ENCODE data around the gene CALD1.
"Not testable (repeated sequence)": the region's sequence is repeated elsewhere in the genome, so short reads cannot be mapped to it uniquely, and the experiment has no call there.

The CALD1 gene

GRCh38 chr7:134948736-134949135, 169.3 kb downstream of the CALD1 start:
- Mint-ChIP-seq H3K4me1 (ENCODE audit: low read depth) (peaks cover 16% of the 10 kb centered on the region), H3K9me3 (ENCODE audit: low read depth) (no peaks in the 10 kb centered on the region), H3K27me3 (no peaks in the 10 kb centered on the region), H3K4me3 (no peak overlapping the region), H3K27ac (no peak overlapping the region), H3K36me3 (no peaks in the 10 kb centered on the region)

GRCh38 chr7:134949171-134949570, 169.7 kb downstream of the CALD1 start:
- H3K36me3 Mint-ChIP-seq = no peaks in the 10 kb centered on the region
- H3K27ac Mint-ChIP-seq = no peak overlapping the region
- H3K9me3 Mint-ChIP-seq (ENCODE audit: low read depth) = no peaks in the 10 kb centered on the region
- no peaks in the 10 kb centered on the region for H3K27me3 Mint-ChIP-seq
- peaks cover 16% of the 10 kb centered on the region for H3K4me1 Mint-ChIP-seq (ENCODE audit: low read depth)
- no peak overlapping the region for H3K4me3 Mint-ChIP-seq

GRCh38 chr7:134954197-134955082, 175.0 kb downstream of the CALD1 start:
- Mint-ChIP-seq H3K27ac (no peak overlapping the region), H3K27me3 (no peaks in the 10 kb centered on the region)

GRCh38 chr7:134957005-134957404, 177.6 kb downstream of the CALD1 start:
- Mint-ChIP-seq H3K36me3 (no peaks in the 10 kb centered on the region), H3K4me3 (no peak overlapping the region), H3K9me3 (ENCODE audit: low read depth) (no peaks in the 10 kb centered on the region), H3K27ac (no peak overlapping the region), H3K4me1 (ENCODE audit: low read depth) (no peaks in the 10 kb centered on the region), H3K27me3 (no peaks in the 10 kb centered on the region)

More at GRCh38 chr7:134954197-134955082, 175.0 kb downstream of the CALD1 start:
- H3K36me3 Mint-ChIP-seq = no peaks in the 10 kb centered on the region
- no peaks in the 10 kb centered on the region for H3K4me1 Mint-ChIP-seq (ENCODE audit: low read depth)
- H3K4me3 Mint-ChIP-seq = no peak overlapping the region
- no peaks in the 10 kb centered on the region for H3K9me3 Mint-ChIP-seq (ENCODE audit: low read depth)

- H3K4me1 Mint-ChIP-seq (ENCODE audit: low read depth) = no peaks in the 10 kb centered on the region
- no peak overlapping the region for H3K27ac Mint-ChIP-seq
- no peaks in the 10 kb centered on the region for H3K36me3 Mint-ChIP-seq
- no peak overlapping the region for H3K4me3 Mint-ChIP-seq
- no peaks in the 10 kb centered on the region for H3K9me3 Mint-ChIP-seq (ENCODE audit: low read depth)
- peaks cover 2% of the 10 kb centered on the region for H3K27me3 Mint-ChIP-seq
These were observed 180.4 kb downstream of the CALD1 start for GRCh38 chr7:134959810-134960209.

GRCh38 chr7:134962270-134962780, 182.9 kb downstream of the CALD1 start:
- Mint-ChIP-seq H3K27me3 (peaks cover 2% of the 10 kb centered on the region), H3K9me3 (ENCODE audit: low read depth) (no peaks in the 10 kb centered on the region), H3K4me1 (ENCODE audit: low read depth) (peaks cover 3% of the 10 kb centered on the region), H3K4me3 (no peak overlapping the region), H3K36me3 (no peaks in the 10 kb centered on the region), H3K27ac (no peak overlapping the region)

GRCh38 chr7:134963036-134963435, 183.6 kb downstream of the CALD1 start:
- Mint-ChIP-seq H3K4me1 (ENCODE audit: low read depth) (peaks cover 7% of the 10 kb centered on the region), H3K27ac (no peak overlapping the region), H3K27me3 (peaks cover 2% of the 10 kb centered on the region), H3K36me3 (no peaks in the 10 kb centered on the region), H3K4me3 (no peak overlapping the region), H3K9me3 (ENCODE audit: low read depth) (no peaks in the 10 kb centered on the region)

GRCh38 chr7:134966691-134967090, 187.3 kb downstream of the CALD1 start:
- Mint-ChIP-seq H3K4me1 (ENCODE audit: low read depth) (peaks cover 8% of the 10 kb centered on the region), H3K27ac (no peak overlapping the region), H3K9me3 (ENCODE audit: low read depth) (no peaks in the 10 kb centered on the region), H3K36me3 (no peaks in the 10 kb centered on the region), H3K27me3 (peaks cover 2% of the 10 kb centered on the region), H3K4me3 (no peak overlapping the region)

- no peak overlapping the region for H3K4me3 Mint-ChIP-seq
- no peaks in the 10 kb centered on the region for H3K9me3 Mint-ChIP-seq (ENCODE audit: low read depth)
- no peaks in the 10 kb centered on the region for H3K36me3 Mint-ChIP-seq
- peaks cover 8% of the 10 kb centered on the region for H3K4me1 Mint-ChIP-seq (ENCODE audit: low read depth)
- H3K27ac Mint-ChIP-seq = no peak overlapping the region
- peaks cover 2% of the 10 kb centered on the region for H3K27me3 Mint-ChIP-seq
These were observed 188.7 kb downstream of the CALD1 start for GRCh38 chr7:134968110-134968509.

- H3K36me3 Mint-ChIP-seq; H3K27ac Mint-ChIP-seq; H3K27me3 Mint-ChIP-seq; H3K4me3 Mint-ChIP-seq; H3K9me3 Mint-ChIP-seq (ENCODE audit: low read depth): not testable (repeated sequence)
- peaks cover 15% of the 10 kb centered on the region for H3K4me1 Mint-ChIP-seq (ENCODE audit: low read depth)
These were observed 202.2 kb downstream of the CALD1 start for GRCh38 chr7:134981645-134982044.

GRCh38 chr7:134985894-134986362, 206.5 kb downstream of the CALD1 start:
- peaks cover 10% of the 10 kb centered on the region for H3K36me3 Mint-ChIP-seq
- H3K9me3 Mint-ChIP-seq (ENCODE audit: low read depth) = no peaks in the 10 kb centered on the region
- no peaks in the 10 kb centered on the region for H3K27me3 Mint-ChIP-seq
- peak overlapping the region; percentile 98 for H3K4me3 Mint-ChIP-seq
- peak overlapping the region; percentile 97 for H3K27ac Mint-ChIP-seq
- H3K4me1 Mint-ChIP-seq (ENCODE audit: low read depth) = peaks cover 41% of the 10 kb centered on the region

GRCh38 chr7:134986363-134987251, 207.2 kb downstream of the CALD1 start, which contains the start of gene AGBL3:
TSS of gene AGBL3 (plus strand) at chr7:134986508. CDS start at chr7:134987934, 1,426 bp downstream.
- Mint-ChIP-seq H3K36me3 (peaks cover 10% of the 10 kb centered on the region), H3K27ac (peak within 1 kb of the TSS; percentile 97), H3K4me1 (ENCODE audit: low read depth) (peaks cover 48% of the 10 kb centered on the region), H3K9me3 (ENCODE audit: low read depth) (no peaks in the 10 kb centered on the region), H3K27me3 (no peaks in the 10 kb centered on the region), H3K4me3 (peak within 1 kb of the TSS; percentile 98)

- Mint-ChIP-seq H3K4me3 (peak overlapping the region; percentile 80), H3K27me3 (no peaks in the 10 kb centered on the region), H3K36me3 (peaks cover 10% of the 10 kb centered on the region), H3K4me1 (ENCODE audit: low read depth) (peaks cover 64% of the 10 kb centered on the region), H3K9me3 (ENCODE audit: low read depth) (no peaks in the 10 kb centered on the region), H3K27ac (peak overlapping the region; percentile 68)
These were observed 208.7 kb downstream of the CALD1 start for GRCh38 chr7:134988161-134988560.

- Mint-ChIP-seq H3K4me3 (peak overlapping the region; percentile 14), H3K27ac (peak overlapping the region; percentile 91), H3K27me3 (no peaks in the 10 kb centered on the region), H3K36me3 (peaks cover 14% of the 10 kb centered on the region), H3K4me1 (ENCODE audit: low read depth) (peaks cover 84% of the 10 kb centered on the region), H3K9me3 (ENCODE audit: low read depth) (no peaks in the 10 kb centered on the region)
These were observed 212.3 kb downstream of the CALD1 start for GRCh38 chr7:134991469-134992339.

Measured in activated naive CD8-positive, alpha-beta T cell (primary cell).